ENCODE measurements around the gene XPR1. TPM values are rescaled to one million over a fixed set of nuclear protein-coding genes. Genes with fewer than 3 reads are reported as not detected.

XPR1 gene
- total RNA-seq, 1 donor from 2014 or later: 12.0 TPM

DNA sequence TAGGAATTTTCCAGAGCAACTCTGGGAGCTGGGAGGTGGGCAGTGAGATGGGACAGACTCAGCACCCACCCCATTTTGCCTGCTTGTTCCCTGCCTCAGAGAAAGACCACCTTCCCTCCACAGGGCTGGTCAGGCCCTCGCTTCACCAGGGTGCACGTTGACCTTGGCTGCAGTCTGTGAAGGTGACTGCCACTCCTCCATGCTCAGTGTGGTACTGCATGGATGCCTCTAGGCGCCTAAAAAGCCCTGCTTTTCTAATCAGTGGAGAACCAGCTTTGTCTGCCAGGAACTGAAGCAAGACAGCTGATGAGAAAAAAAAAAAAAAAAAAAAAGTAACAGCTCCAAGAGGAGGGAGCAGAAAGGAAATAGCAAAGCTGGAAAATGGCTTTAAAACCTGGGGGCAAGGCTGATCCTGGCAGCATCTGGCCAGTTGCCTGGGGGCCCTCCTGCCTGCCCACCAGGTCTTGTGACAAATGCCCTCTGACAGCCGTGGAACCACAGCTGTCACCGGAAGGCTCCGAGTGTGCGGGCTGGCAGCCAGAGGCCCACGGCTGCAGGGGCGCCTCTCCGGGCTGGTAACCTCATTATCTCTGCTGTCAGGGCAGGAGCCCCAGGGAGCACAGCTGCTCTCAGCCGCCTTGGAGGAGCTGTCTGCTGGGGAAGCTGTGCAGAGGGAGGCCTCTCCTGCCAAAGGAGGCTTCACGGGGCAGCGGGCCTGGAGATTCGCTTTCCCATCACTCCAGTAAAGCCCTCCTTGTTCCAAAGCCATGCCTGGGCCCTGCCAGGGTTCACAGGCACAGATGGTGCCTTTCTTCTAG lies 294.6 kb downstream of the XPR1 start:
- intact Hi-C loops (cut with DNase I): no loop called here
- peak overlapping the region; percentile 47 for H3K27ac ChIP-seq
- peaks cover 47% of the 10 kb centered on the region for H3K4me1 ChIP-seq
- H3K36me3 ChIP-seq: peaks cover 0 to 4% of the 10 kb centered on the region in 2 donors
- peak overlapping the region in 1 of 2 donors; percentile 19 for H3K4me3 ChIP-seq
- no peaks in the 10 kb centered on the region for H3K27me3 ChIP-seq
- no peaks in the 10 kb centered on the region for H3K9me3 ChIP-seq
- TF ChIP-seq POLR2AphosphoS5 (IDR thresholded peaks at IDR 0.05; ENCODE audit: insufficient read depth in 1 of 2, low read depth in 1 of 2): peak in 1 of 2 donors; percentile 58
- TF ChIP-seq POLR2A (IDR thresholded peaks at IDR 0.05): no peak
- no peak for DNase-seq (ENCODE audit: extremely low spot score in 2 of 2)

DNA sequence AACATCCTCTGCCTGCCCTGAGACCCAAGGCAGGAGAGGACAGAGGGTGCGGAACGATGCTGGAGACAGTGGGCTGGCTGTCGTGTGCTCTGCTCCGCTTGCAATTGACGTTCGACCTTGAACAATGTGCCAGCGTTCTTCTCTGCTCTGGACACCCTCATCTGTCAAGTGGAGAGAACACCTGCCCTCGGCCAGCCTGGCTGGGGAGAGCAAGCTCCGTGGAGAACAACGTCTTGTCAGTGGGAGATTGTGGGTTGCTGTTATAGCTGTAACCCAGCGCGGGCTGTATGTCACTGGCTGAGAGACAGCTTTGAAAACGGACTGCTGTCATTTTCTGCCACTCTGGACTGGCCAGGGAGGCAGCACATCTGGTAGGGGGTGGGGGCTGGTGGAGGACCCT lies 295.5 kb downstream of the XPR1 start:
- TF ChIP-seq, protein P1, sequence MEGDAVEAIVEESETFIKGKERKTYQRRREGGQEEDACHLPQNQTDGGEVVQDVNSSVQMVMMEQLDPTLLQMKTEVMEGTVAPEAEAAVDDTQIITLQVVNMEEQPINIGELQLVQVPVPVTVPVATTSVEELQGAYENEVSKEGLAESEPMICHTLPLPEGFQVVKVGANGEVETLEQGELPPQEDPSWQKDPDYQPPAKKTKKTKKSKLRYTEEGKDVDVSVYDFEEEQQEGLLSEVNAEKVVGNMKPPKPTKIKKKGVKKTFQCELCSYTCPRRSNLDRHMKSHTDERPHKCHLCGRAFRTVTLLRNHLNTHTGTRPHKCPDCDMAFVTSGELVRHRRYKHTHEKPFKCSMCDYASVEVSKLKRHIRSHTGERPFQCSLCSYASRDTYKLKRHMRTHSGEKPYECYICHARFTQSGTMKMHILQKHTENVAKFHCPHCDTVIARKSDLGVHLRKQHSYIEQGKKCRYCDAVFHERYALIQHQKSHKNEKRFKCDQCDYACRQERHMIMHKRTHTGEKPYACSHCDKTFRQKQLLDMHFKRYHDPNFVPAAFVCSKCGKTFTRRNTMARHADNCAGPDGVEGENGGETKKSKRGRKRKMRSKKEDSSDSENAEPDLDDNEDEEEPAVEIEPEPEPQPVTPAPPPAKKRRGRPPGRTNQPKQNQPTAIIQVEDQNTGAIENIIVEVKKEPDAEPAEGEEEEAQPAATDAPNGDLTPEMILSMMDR (IDR thresholded peaks at IDR 0.05): no peak
- TF ChIP-seq POLR2A (IDR thresholded peaks at IDR 0.05) (no peak), POLR2AphosphoS5 (IDR thresholded peaks at IDR 0.05; ENCODE audit: insufficient read depth in 1 of 2, low read depth in 1 of 2) (no peak)
- Histone ChIP-seq H3K4me3 (no peak overlapping the region), H3K9me3 (no peaks in the 10 kb centered on the region), H3K27ac (peak overlapping the region; percentile 47), H3K27me3 (no peaks in the 10 kb centered on the region), H3K4me1 (peaks cover 47% of the 10 kb centered on the region), H3K36me3 (peaks cover 0 to 4% of the 10 kb centered on the region in 2 donors)
- no peak for DNase-seq (ENCODE audit: extremely low spot score in 2 of 2)
- intact Hi-C loops (cut with DNase I): no loop called here

DNA sequence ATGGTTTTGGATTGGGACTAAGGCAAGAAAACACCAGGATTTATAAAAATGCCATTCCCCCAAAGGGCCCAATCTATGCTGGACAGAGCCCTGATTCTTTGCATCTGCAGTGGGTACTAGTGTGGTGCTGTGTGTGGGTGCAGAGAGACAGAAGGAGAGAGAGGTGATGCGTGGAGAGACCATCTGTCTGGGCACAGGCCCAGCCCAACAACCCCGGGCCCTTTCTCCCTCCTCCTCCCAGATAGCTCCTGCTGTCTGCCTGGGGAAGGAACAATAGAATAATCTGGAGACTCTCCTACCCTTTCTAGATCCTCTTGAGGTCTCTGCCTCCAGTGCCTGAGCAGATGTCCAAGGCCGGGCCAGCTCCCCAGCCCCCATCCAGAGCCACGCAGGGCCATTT lies 296.0 kb downstream of the XPR1 start:
- H3K9me3 ChIP-seq: no peaks in the 10 kb centered on the region
- H3K27ac ChIP-seq: peak overlapping the region; percentile 47
- DNase-seq (ENCODE audit: extremely low spot score in 2 of 2): no peak
- H3K4me3 ChIP-seq: no peak overlapping the region
- H3K4me1 ChIP-seq: peaks cover 45% of the 10 kb centered on the region
- intact Hi-C loops (cut with DNase I): no loop called here
- peaks cover 0 to 4% of the 10 kb centered on the region in 2 donors for H3K36me3 ChIP-seq
- H3K27me3 ChIP-seq: no peaks in the 10 kb centered on the region
- TF ChIP-seq POLR2A (IDR thresholded peaks at IDR 0.05) (no peak), POLR2AphosphoS5 (IDR thresholded peaks at IDR 0.05; ENCODE audit: insufficient read depth in 1 of 2, low read depth in 1 of 2) (no peak)
- TF ChIP-seq, protein P1 (IDR thresholded peaks at IDR 0.05): no peak

DNA sequence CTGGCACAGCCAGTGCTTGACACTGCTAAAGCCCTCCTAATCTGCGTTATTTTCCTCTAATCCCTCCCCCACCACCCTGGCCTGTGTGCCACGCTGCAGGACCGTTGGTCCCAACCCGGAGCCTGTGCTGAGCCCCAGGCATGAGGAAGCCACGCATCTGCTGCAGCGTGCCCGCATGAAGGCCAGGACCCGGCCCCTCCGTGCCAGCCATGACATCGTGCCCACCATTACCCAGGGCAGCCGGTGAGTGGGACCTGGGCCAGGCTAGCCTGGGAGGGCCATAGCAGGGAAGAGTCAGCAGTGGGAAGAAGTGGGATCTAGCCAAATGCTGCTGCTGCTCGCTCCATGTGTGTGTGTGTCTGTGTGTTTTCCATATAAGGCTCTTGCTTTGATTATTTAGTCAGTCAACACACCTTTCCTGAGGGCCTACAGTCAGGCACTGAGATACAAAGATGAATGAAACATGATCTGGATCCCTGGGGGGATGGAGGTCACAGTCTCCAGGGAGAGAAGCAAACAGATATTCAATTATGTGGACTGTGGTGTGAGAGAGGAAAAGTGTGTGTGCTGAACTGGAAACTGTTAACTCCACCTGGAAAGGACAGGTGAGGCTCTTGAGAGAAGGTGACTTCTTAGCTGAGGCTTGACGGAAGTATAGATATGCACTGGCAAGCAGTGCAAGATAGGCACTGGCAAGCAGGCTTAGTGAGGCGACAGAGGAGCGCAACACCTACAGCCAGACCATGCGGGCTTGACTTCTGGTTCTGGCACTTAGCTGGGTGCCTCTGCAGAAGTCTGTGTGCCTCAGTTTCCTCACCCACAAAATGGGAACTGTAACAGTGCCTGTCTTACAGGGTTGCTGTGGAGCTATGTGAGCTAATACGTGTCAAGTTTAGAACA lies 296.8 kb downstream of the XPR1 start:
- intact Hi-C loops (cut with DNase I): no loop called here
- H3K4me1 ChIP-seq: peaks cover 38% of the 10 kb centered on the region
- no peak for DNase-seq (ENCODE audit: extremely low spot score in 2 of 2)

DNA sequence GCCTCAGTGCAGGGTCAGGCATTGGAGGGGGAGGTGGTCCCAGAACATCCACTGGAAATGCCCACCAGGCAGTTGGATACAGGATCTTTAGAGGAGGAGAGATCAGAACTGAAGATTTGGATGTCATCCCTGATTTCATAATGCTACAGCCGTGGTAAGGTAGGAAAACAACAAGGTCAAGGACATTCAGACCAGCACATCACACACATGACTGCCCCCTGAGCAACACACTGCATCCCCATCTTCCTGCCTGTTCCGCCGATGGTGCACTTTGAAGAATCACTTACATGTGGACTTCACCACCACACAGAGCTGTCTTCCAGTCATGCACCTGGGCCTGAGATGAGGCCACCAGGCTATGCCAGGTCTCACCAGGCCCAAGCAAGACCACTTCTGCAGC lies 297.6 kb downstream of the XPR1 start:
- TF ChIP-seq POLR2A (IDR thresholded peaks at IDR 0.05): no peak
- TF ChIP-seq POLR2AphosphoS5 (IDR thresholded peaks at IDR 0.05; ENCODE audit: insufficient read depth in 1 of 2, low read depth in 1 of 2): no peak
- TF ChIP-seq, protein P1 (IDR thresholded peaks at IDR 0.05): no peak
- H3K27ac ChIP-seq: no peak overlapping the region

More for the DNA sequence above, 296.8 kb downstream of the XPR1 start:
- no peak for TF ChIP-seq POLR2A (IDR thresholded peaks at IDR 0.05)
- TF ChIP-seq, protein P1 (IDR thresholded peaks at IDR 0.05): no peak
- no peak for TF ChIP-seq POLR2AphosphoS5 (IDR thresholded peaks at IDR 0.05; ENCODE audit: insufficient read depth in 1 of 2, low read depth in 1 of 2)
- no peaks in the 10 kb centered on the region for H3K27me3 ChIP-seq
- no peak overlapping the region for H3K4me3 ChIP-seq
- peak overlapping the region; percentile 31 for H3K27ac ChIP-seq
- no peaks in the 10 kb centered on the region for H3K9me3 ChIP-seq
- peaks cover 0 to 4% of the 10 kb centered on the region in 2 donors for H3K36me3 ChIP-seq

More for the DNA sequence above, 297.6 kb downstream of the XPR1 start:
- H3K27me3 ChIP-seq: no peaks in the 10 kb centered on the region
- peaks cover 35% of the 10 kb centered on the region for H3K4me1 ChIP-seq
- no peak overlapping the region for H3K4me3 ChIP-seq
- H3K9me3 ChIP-seq: no peaks in the 10 kb centered on the region
- intact Hi-C loops (cut with DNase I): no loop called here
- H3K36me3 ChIP-seq: peaks cover 0 to 4% of the 10 kb centered on the region in 2 donors
- no peak for DNase-seq (ENCODE audit: extremely low spot score in 2 of 2)
